ENCODE measurements around the gene POTEB3.
"Not testable (repeated sequence)": the region's sequence is repeated elsewhere in the genome, so short reads cannot be mapped to it uniquely, and the experiment has no call there.

POTEB3 gene

GRCh38 chr15:21373682-21374081, 66.6 kb downstream of the POTEB3 start:
- not testable (repeated sequence) for H3K27ac ChIP-seq (ENCODE audit: low read depth, low read length); H3K36me3 ChIP-seq (ENCODE audit: control insufficient read depth, insufficient read depth, low read length); H3K4me1 ChIP-seq (ENCODE audit: control insufficient read depth, insufficient read depth, low read length); H3K9me3 ChIP-seq (ENCODE audit: control insufficient read depth, insufficient read depth, low read depth, low read length); H3K4me3 ChIP-seq (ENCODE audit: low read depth, low read length); H3K27me3 ChIP-seq (ENCODE audit: control insufficient read depth, insufficient read depth, low read length); H3K9ac ChIP-seq (ENCODE audit: low read length)

GRCh38 chr15:21369177-21369576, 71.1 kb downstream of the POTEB3 start:
- not testable (repeated sequence) for H3K27ac ChIP-seq (ENCODE audit: low read depth, low read length); H3K27me3 ChIP-seq (ENCODE audit: control insufficient read depth, insufficient read depth, low read length); H3K9ac ChIP-seq (ENCODE audit: low read length); H3K36me3 ChIP-seq (ENCODE audit: control insufficient read depth, insufficient read depth, low read length); H3K4me3 ChIP-seq (ENCODE audit: low read depth, low read length); H3K9me3 ChIP-seq (ENCODE audit: control insufficient read depth, insufficient read depth, low read depth, low read length); H3K4me1 ChIP-seq (ENCODE audit: control insufficient read depth, insufficient read depth, low read length)

- not testable (repeated sequence) for H3K4me1 ChIP-seq (ENCODE audit: control insufficient read depth, insufficient read depth, low read length); H3K27ac ChIP-seq (ENCODE audit: low read depth, low read length); H3K27me3 ChIP-seq (ENCODE audit: control insufficient read depth, insufficient read depth, low read length); H3K4me3 ChIP-seq (ENCODE audit: low read depth, low read length); H3K9me3 ChIP-seq (ENCODE audit: control insufficient read depth, insufficient read depth, low read depth, low read length); H3K36me3 ChIP-seq (ENCODE audit: control insufficient read depth, insufficient read depth, low read length); H3K9ac ChIP-seq (ENCODE audit: low read length)
Observed at GRCh38 chr15:21368625-21369024, 71.7 kb downstream of the POTEB3 start.

All from HUES6 (cell line).